ENCODE measurements around the gene MLF2. TPM values are rescaled to one million over a fixed set of nuclear protein-coding genes. Genes with fewer than 3 reads are reported as not detected.
"Not testable (repeated sequence)": the region's sequence is repeated elsewhere in the genome, so short reads cannot be mapped to it uniquely, and the experiment has no call there.

The MLF2 gene
- total RNA-seq, 1 donor from 2014 or later: 162 TPM

GRCh38 chr12:6723607-6724408, 29.1 kb downstream of the MLF2 start, which contains the start of gene COPS7A:
Gene COPS7A (plus strand): TSS chr12:6724046. CDS start chr12:6724657, 611 bp downstream.
- peak; percentile 97 for DNase-seq (ENCODE audit: extremely low spot score, unreplicated experiment)
- Mint-ChIP-seq H3K9me3 (ENCODE audit: unreplicated experiment) (no peaks in the 10 kb centered on the region), H3K4me3 (ENCODE audit: unreplicated experiment) (peak within 1 kb of the TSS; percentile 96), H3K4me1 (ENCODE audit: unreplicated experiment) (peaks cover 25% of the 10 kb centered on the region), H3K36me3 (ENCODE audit: unreplicated experiment) (peaks cover 11% of the 10 kb centered on the region), H3K27ac (ENCODE audit: unreplicated experiment) (peak within 1 kb of the TSS; percentile 97), H3K27me3 (ENCODE audit: unreplicated experiment) (peaks cover 3% of the 10 kb centered on the region)
- no peak for TF ChIP-seq CTCF (IDR thresholded peaks at IDR 0.05)

GRCh38 chr12:6722863-6723262, 30.1 kb downstream of the MLF2 start:
- TF ChIP-seq CTCF (IDR thresholded peaks at IDR 0.05): no peak
- H3K27ac Mint-ChIP-seq (ENCODE audit: unreplicated experiment): no peak overlapping the region
- peaks cover 7% of the 10 kb centered on the region for H3K36me3 Mint-ChIP-seq (ENCODE audit: unreplicated experiment)
- no peaks in the 10 kb centered on the region for H3K9me3 Mint-ChIP-seq (ENCODE audit: unreplicated experiment)
- peaks cover 3% of the 10 kb centered on the region for H3K27me3 Mint-ChIP-seq (ENCODE audit: unreplicated experiment)
- peak overlapping the region; percentile 6 for H3K4me3 Mint-ChIP-seq (ENCODE audit: unreplicated experiment)
- DNase-seq (ENCODE audit: extremely low spot score, unreplicated experiment): no peak
- peaks cover 25% of the 10 kb centered on the region for H3K4me1 Mint-ChIP-seq (ENCODE audit: unreplicated experiment)

GRCh38 chr12:6716874-6717437, 36.0 kb downstream of the MLF2 start:
- H3K27ac Mint-ChIP-seq (ENCODE audit: unreplicated experiment): no peak overlapping the region
- peaks cover 8% of the 10 kb centered on the region for H3K27me3 Mint-ChIP-seq (ENCODE audit: unreplicated experiment)
- H3K4me3 Mint-ChIP-seq (ENCODE audit: unreplicated experiment): no peak overlapping the region
- no peaks in the 10 kb centered on the region for H3K36me3 Mint-ChIP-seq (ENCODE audit: unreplicated experiment)
- TF ChIP-seq CTCF (IDR thresholded peaks at IDR 0.05): no peak
- H3K4me1 Mint-ChIP-seq (ENCODE audit: unreplicated experiment): no peaks in the 10 kb centered on the region
- H3K9me3 Mint-ChIP-seq (ENCODE audit: unreplicated experiment): no peaks in the 10 kb centered on the region
- DNase-seq (ENCODE audit: extremely low spot score, unreplicated experiment): no peak

GRCh38 chr12:6716031-6716873, 36.7 kb downstream of the MLF2 start:
- DNase-seq (ENCODE audit: extremely low spot score, unreplicated experiment); H3K27ac Mint-ChIP-seq (ENCODE audit: unreplicated experiment); H3K27me3 Mint-ChIP-seq (ENCODE audit: unreplicated experiment); H3K4me1 Mint-ChIP-seq (ENCODE audit: unreplicated experiment); H3K4me3 Mint-ChIP-seq (ENCODE audit: unreplicated experiment); H3K36me3 Mint-ChIP-seq (ENCODE audit: unreplicated experiment); H3K9me3 Mint-ChIP-seq (ENCODE audit: unreplicated experiment): not testable (repeated sequence)

- no peaks in the 10 kb centered on the region for H3K36me3 Mint-ChIP-seq (ENCODE audit: unreplicated experiment)
- no peak overlapping the region for H3K4me3 Mint-ChIP-seq (ENCODE audit: unreplicated experiment)
- TF ChIP-seq CTCF (IDR thresholded peaks at IDR 0.05): no peak
- peaks cover 19% of the 10 kb centered on the region for H3K27me3 Mint-ChIP-seq (ENCODE audit: unreplicated experiment)
- no peak for DNase-seq (ENCODE audit: extremely low spot score, unreplicated experiment)
- no peaks in the 10 kb centered on the region for H3K9me3 Mint-ChIP-seq (ENCODE audit: unreplicated experiment)
- no peak overlapping the region for H3K27ac Mint-ChIP-seq (ENCODE audit: unreplicated experiment)
- H3K4me1 Mint-ChIP-seq (ENCODE audit: unreplicated experiment): no peaks in the 10 kb centered on the region
Observed at GRCh38 chr12:6708960-6709394, 44.0 kb downstream of the MLF2 start.

GRCh38 chr12:6708351-6708750, 44.6 kb downstream of the MLF2 start:
- H3K4me3 Mint-ChIP-seq (ENCODE audit: unreplicated experiment); H3K4me1 Mint-ChIP-seq (ENCODE audit: unreplicated experiment); H3K9me3 Mint-ChIP-seq (ENCODE audit: unreplicated experiment); DNase-seq (ENCODE audit: extremely low spot score, unreplicated experiment); H3K27ac Mint-ChIP-seq (ENCODE audit: unreplicated experiment); H3K36me3 Mint-ChIP-seq (ENCODE audit: unreplicated experiment): not testable (repeated sequence)
- H3K27me3 Mint-ChIP-seq (ENCODE audit: unreplicated experiment): peaks cover 25% of the 10 kb centered on the region
